GM19372 (cell line): ENCODE measurements around the gene CARD9.

ENCODE experiments used
- ATAC-seq: cut with Tn5 transposase; IDR thresholded peaks from one replicate; pipeline ENCODE4 v1.9.1; 2021; ENCODE audit warnings: mild to moderate bottlenecking, low read depth, moderate library complexity; ENCODE audit not compliant: unreplicated experiment

The CARD9 gene

GRCh38 chr9:136381966-136382513 is 8.6 kb upstream of the CARD9 start:
- no peak for ATAC-seq

GRCh38 chr9:136381311-136381710 is 7.8 kb upstream of the CARD9 start:
- no peak for ATAC-seq

GRCh38 chr9:136380381-136380780 is 6.9 kb upstream of the CARD9 start:
- ATAC-seq, result no peak

- ATAC-seq, result no peak
Observed at GRCh38 chr9:136379891-136380290, 6.4 kb upstream of the CARD9 start.

GRCh38 chr9:136379401-136379800 is 5.9 kb upstream of the CARD9 start:
- ATAC-seq, result no peak

- no peak for ATAC-seq
Observed at GRCh38 chr9:136379003-136379287, 5.5 kb upstream of the CARD9 start.

GRCh38 chr9:136378170-136379002 is 4.9 kb upstream of the CARD9 start:
- no peak for ATAC-seq

GRCh38 chr9:136377341-136378169 is 4.1 kb upstream of the CARD9 start:
- no peak for ATAC-seq

GRCh38 chr9:136376457-136376856 is 3.0 kb upstream of the CARD9 start:
- ATAC-seq, result no peak

GRCh38 chr9:136375096-136375495 is 1.6 kb upstream of the CARD9 start:
- ATAC-seq, result no peak

GRCh38 chr9:136374183-136374575 is 710 bp upstream of the CARD9 start:
- no peak for ATAC-seq

GRCh38 chr9:136372561-136373299 is 739 bp downstream of the CARD9 start:
- no peak for ATAC-seq

GRCh38 chr9:136372006-136372405 is 1.5 kb downstream of the CARD9 start:
- no peak for ATAC-seq

- no peak for ATAC-seq
Observed at GRCh38 chr9:136371533-136371880, 2.0 kb downstream of the CARD9 start.

- no peak for ATAC-seq
Observed at GRCh38 chr9:136370687-136371532, 2.6 kb downstream of the CARD9 start.

GRCh38 chr9:136370037-136370436 is 3.4 kb downstream of the CARD9 start:
- ATAC-seq, result no peak

GRCh38 chr9:136368190-136368589 is 5.3 kb downstream of the CARD9 start:
- ATAC-seq, result no peak

GRCh38 chr9:136367296-136368145 is 5.9 kb downstream of the CARD9 start:
- no peak for ATAC-seq

GRCh38 chr9:136366826-136367225 is 6.6 kb downstream of the CARD9 start:
- ATAC-seq, result no peak
